Ovary (tissue), 9 donors: ENCODE data around the gene CRABP2. TPM values are rescaled to one million over a fixed set of nuclear protein-coding genes. Genes with fewer than 3 reads are reported as not detected.

ENCODE experiments used
- DNase-seq, 5 donors: peaks; one replicate each; pipeline ENCODE4 v3.0.0-alpha.2; 2019 to 2020
- H3K27ac ChIP-seq, 2 donors: fragments of 200-600 bp; one replicate each; pipeline versions ENCODE4 v1.5.1 to v1.8.0; 2019 to 2022
- H3K27me3 ChIP-seq: fragments of 200-600 bp; one replicate; pipeline ENCODE4 v1.8.0; 2022
- H3K36me3 ChIP-seq: fragments of 200-600 bp; sonication (generic); one replicate; pipeline ENCODE4 v1.5.1; 2019
- H3K4me1 ChIP-seq: one replicate; pipeline ENCODE4 v1.8.1; 2013; ENCODE audit warnings: mild to moderate bottlenecking, moderate library complexity; ENCODE audit not compliant: insufficient read depth
- H3K4me3 ChIP-seq: fragments of 200-600 bp; sonication (generic); one replicate; pipeline ENCODE4 v1.5.1; 2017
- H3K9me3 ChIP-seq, 2 donors: fragments of 200-600 bp in 1 of 2; sonication (generic) in 1 of 2; one replicate each; pipeline versions ENCODE4 v1.5.1 to v1.8.1; 2013 to 2019; ENCODE audit warnings: mild to moderate bottlenecking in 1 of 2, moderate library complexity in 1 of 2
- CTCF ChIP-seq, 3 donors: fragments of 450-650 bp in 2 of 3; fragments of 200-600 bp in 1 of 3; IDR thresholded peaks; one replicate each; pipeline versions ENCODE4 v1.5.1 to v1.8.0; 2016 to 2022; ENCODE audit warnings: antibody characterized with exemption in 3 of 3, mild to moderate bottlenecking in 1 of 3
- EP300 ChIP-seq: sonication (generic); formaldehyde crosslinking; IDR thresholded peaks from one replicate; pipeline ENCODE4 v1.6.1; 2017; ENCODE audit warnings: antibody characterized with exemption
- POLR2A ChIP-seq: fragments of 450-650 bp; IDR thresholded peaks from one replicate; pipeline ENCODE4 v1.6.1; 2017; ENCODE audit warnings: antibody characterized with exemption, mild to moderate bottlenecking, moderate library complexity
- WGBS, 3 donors: extraction: QIAGEN DNeasy Blood & Tissue Kit in 1 of 3; methylation state at CpG; one replicate each; pipeline versions ENCODE4 v1.1.5 to v1.1.7; 2013 to 2017; 5-methylcytosine and 5-hydroxymethylcytosine counted together
- intact Hi-C, 4 donors: fragments of 100-400 bp; cut with DNase I; formaldehyde crosslinking; loops; one replicate each; pipeline versions ENCODE4 v1.11.0 to v1.15.1; 2022 to 2023
- polyA plus RNA-seq, 2 donors: library from polyadenylated mRNA; stranded (reverse); fragments of 200-250 nt in 1 of 2; fragments of 350-450 nt in 1 of 2; fragmentation: Illumina TruSeq in 1 of 2; extraction: RNeasy Lipid Tissue Mini Kit (QIAGEN cat#74804) in 1 of 2; gene quantifications; one replicate each; pipeline ENCODE4 v1.2.3, GENCODE V29; 2013 to 2014
- total RNA-seq, 7 donors: library from RNA; depleted of rRNA in 2 of 7; stranded (reverse); fragments of >200 nt in 2 of 7; fragmentation: NEBNext Ultra II Directional in 3 of 7; extraction: Animal tissue kit (Norgen Biotek cat#: 25700) in 3 of 7; gene quantifications; one replicate each; pipeline versions ENCODE4 v1.1.0 to v1.2.4, GENCODE V29; 2016 to 2023
- donor health status: DM: no; HTN: no; CAD: no; lungs with moderate emphysema.
- donor health status: DM: no; HTN: no; CAD: no.
- donor health status: Bipolar disorder and iron deficiency.
- donor health status: DM: yes; HTN: yes; CAD: no.
- donor health status: DM: no; HTN: no; CAD: no.
- donor health status: DM: yes; HTN: yes; CAD: no.

CRABP2 gene
- total and polyA plus RNA-seq, 9 donors: 1.4 to 31.5 (median 5.5) TPM

GRCh38 chr1:156689953-156690674 is 15.3 kb downstream of the CRABP2 start:
- no peaks in the 10 kb centered on the region for H3K36me3 ChIP-seq
- no peak for TF ChIP-seq EP300
- TF ChIP-seq CTCF (IDR thresholded peaks at IDR 0.05): no peak
- TF ChIP-seq POLR2A: no peak
- no peaks in the 10 kb centered on the region for H3K27me3 ChIP-seq
- DNase-seq: no peak
- no peak overlapping the region for H3K27ac ChIP-seq
- 16 to 28% (median 19%) methylated on average over 10 of the region's 10 CpGs for WGBS, 3 donors
- H3K4me1 ChIP-seq: peaks cover 2% of the 10 kb centered on the region
- no peak overlapping the region for H3K4me3 ChIP-seq
- intact Hi-C loops: loop anchor here (1.0 to 10.0 kb wide), 4 partner anchors 35 to 175 kb away; partner anchors contain the start of gene NTRK1 (in 1 of the 4)
- H3K9me3 ChIP-seq: no peaks in the 10 kb centered on the region

- Histone ChIP-seq H3K36me3 (no peaks in the 10 kb centered on the region), H3K4me1 (peaks cover 2% of the 10 kb centered on the region), H3K4me3 (no peak overlapping the region), H3K9me3 (no peaks in the 10 kb centered on the region), H3K27me3 (no peaks in the 10 kb centered on the region), H3K27ac (no peak overlapping the region)
- DNase-seq: peak; percentile 72 to 84 (median 83)
- intact Hi-C loops: loop anchor here in 2 of 4 donors (1.0 to 2.0 kb wide), 2 partner anchors 36 kb away; no protein-coding TSS in a partner anchor
- TF ChIP-seq EP300 (no peak), CTCF (IDR thresholded peaks at IDR 0.05) (peak; percentile 91 to 92 (median 92))
- WGBS, 3 donors: 0 to 1% (median 0%) methylated on average over 23 of the region's 23 CpGs
These were observed 16.1 kb downstream of the CRABP2 start for GRCh38 chr1:156689035-156689952.

GRCh38 chr1:156684227-156684782 is 21.1 kb downstream of the CRABP2 start:
- no peak for DNase-seq
- Histone ChIP-seq H3K27ac (no peak overlapping the region), H3K27me3 (no peaks in the 10 kb centered on the region), H3K9me3 (no peaks in the 10 kb centered on the region), H3K4me1 (no peaks in the 10 kb centered on the region), H3K4me3 (no peak overlapping the region), H3K36me3 (no peaks in the 10 kb centered on the region)
- TF ChIP-seq POLR2A (no peak), CTCF (IDR thresholded peaks at IDR 0.05) (no peak), EP300 (no peak)
- 69 to 76% (median 72%) methylated on average over 5 of the region's 5 CpGs for WGBS, 3 donors
- intact Hi-C loops: no loop called here

- no peaks in the 10 kb centered on the region for H3K9me3 ChIP-seq
- DNase-seq: no peak
- H3K4me1 ChIP-seq: no peaks in the 10 kb centered on the region
- intact Hi-C loops: no loop called here
- no peak overlapping the region for H3K4me3 ChIP-seq
- H3K36me3 ChIP-seq: no peaks in the 10 kb centered on the region
- H3K27ac ChIP-seq: no peak overlapping the region
- WGBS, 3 donors: 66 to 70% (median 69%) methylated on average over 5 of the region's 5 CpGs
- H3K27me3 ChIP-seq: no peaks in the 10 kb centered on the region
- TF ChIP-seq POLR2A: no peak
- TF ChIP-seq EP300: no peak
- no peak for TF ChIP-seq CTCF (IDR thresholded peaks at IDR 0.05)
These were observed 23.1 kb downstream of the CRABP2 start for GRCh38 chr1:156682166-156682890.
